HepG2 (cell line): ENCODE measurements around the gene TMEM11.

ENCODE experiments used
- ATRX ChIP-seq: sonication (generic); formaldehyde crosslinking; IDR thresholded peaks from 2 replicates; pipeline ENCODE4 v1.4.0; 2020; ENCODE audit warnings: missing genetic modification reagents, borderline replicate concordance
- CTCF ChIP-seq: sonication (generic); formaldehyde crosslinking; IDR thresholded peaks from 2 replicates; pipeline ENCODE4 v1.5.0; 2020; ENCODE audit warnings: mild to moderate bottlenecking, missing genetic modification reagents, moderate library complexity
- ZNF24 ChIP-seq: fragments of 450-650 bp; IDR thresholded peaks from 2 replicates; pipeline ENCODE4 v1.6.1; 2017; ENCODE audit warnings: antibody characterized with exemption, mild to moderate bottlenecking
- ZNF792 ChIP-seq: IDR thresholded peaks from 2 replicates; pipeline ENCODE4 v1.6.1; 2016

GRCh38 chr17:21239680-21240368 lies 25.9 kb upstream of the TMEM11 start:
- TF ChIP-seq ZNF24, result no peak
- TF ChIP-seq CTCF (CRISPR knock-in tag), result peak; percentile 44
- TF ChIP-seq ATRX (CRISPR knock-in tag), result no peak
- TF ChIP-seq ZNF792, result no peak
